ENCODE results near the gene SGTB.

GRCh38 chr5:65654713-65655112 lies 67.2 kb downstream of the SGTB start:
- TF ChIP-seq CTCF (IDR thresholded peaks at IDR 0.05; ENCODE audit: poor library complexity, severe bottlenecking) (no peak), EZH2 (IDR thresholded peaks at IDR 0.05; ENCODE audit: borderline replicate concordance, insufficient read depth, low read length, poor library complexity, severe bottlenecking) (no peak), TAF1 (IDR thresholded peaks at IDR 0.05; ENCODE audit: low read depth) (no peak), POLR2AphosphoS5 (IDR thresholded peaks at IDR 0.05) (no peak), EP300 (conservative IDR thresholded peaks at IDR 0.05; ENCODE audit: poor library complexity, severe bottlenecking) (no peak), REST (IDR thresholded peaks at IDR 0.05; ENCODE audit: borderline replicate concordance) (no peak), SMC3 (conservative IDR thresholded peaks at IDR 0.05; ENCODE audit: poor library complexity) (no peak)
